Left renal cortex interstitium (tissue), 4 donors: ENCODE data around the gene PCDH8. TPM values are rescaled to one million over a fixed set of nuclear protein-coding genes. Genes with fewer than 3 reads are reported as not detected.

Source experiments
- DNase-seq, 4 donors: peaks; one replicate each; pipeline ENCODE4 v3.0.0-alpha.2; 2013; ENCODE audit warnings: low read depth in 4 of 4, low spot score in 2 of 4, missing footprints in 1 of 4
- polyA plus RNA-seq, 4 donors: library from polyadenylated mRNA; unstranded; fragments of 120-200 nt; gene quantifications; one replicate each; pipeline ENCODE4 v1.2.1, GENCODE V29; 2013; ENCODE audit not compliant: insufficient read length in 4 of 4

The PCDH8 gene
- polyA plus RNA-seq, result under 1 TPM in 2 of 4 donors, not detected in 2; 0.09 to 0.18 TPM

DNA sequence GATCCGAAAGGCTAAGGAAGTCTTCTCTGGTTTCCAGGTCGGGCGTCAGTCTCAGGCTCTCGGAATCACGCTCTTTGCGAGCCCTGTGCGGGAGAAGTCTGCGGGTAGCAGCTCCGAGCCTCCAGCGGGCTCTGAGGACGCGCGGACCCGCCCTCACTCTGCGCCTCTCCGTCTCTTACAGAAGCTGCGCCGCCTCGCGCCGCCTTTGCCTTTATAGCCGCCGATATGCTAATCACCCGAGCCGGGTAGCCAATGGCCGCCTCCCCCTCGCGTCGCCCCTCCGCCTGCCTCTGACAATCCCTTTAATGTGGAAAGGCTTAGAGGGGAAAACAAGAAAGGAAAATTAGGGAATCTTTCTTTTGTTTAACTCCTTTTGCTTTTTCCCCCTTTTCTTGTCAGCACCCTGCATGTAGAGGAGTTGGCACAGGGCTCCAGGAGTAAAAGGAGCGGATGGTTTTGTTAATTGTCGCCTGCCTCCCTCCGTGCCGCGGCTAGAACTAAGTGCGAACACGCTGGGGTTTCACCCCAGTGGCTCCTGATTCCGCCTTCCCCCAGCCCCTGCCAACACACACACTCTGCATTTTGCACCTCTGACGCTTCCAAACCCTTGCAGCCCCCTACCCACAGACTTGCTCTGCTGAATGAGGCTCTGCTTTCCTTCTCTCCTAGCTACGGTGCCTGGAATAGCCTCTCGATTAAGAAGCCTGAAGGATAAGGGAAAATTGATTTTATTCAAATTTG lies at the start of gene PCDH8:
Gene PCDH8 (minus strand): TSS at position 186 of the 741 bp plus-strand sequence. CDS start 204 bp downstream, outside the sequence.
- DNase-seq, result peak in 1 of 4 donors; percentile 32

- no peak for DNase-seq
Measured at GRCh38 chr13:52896827-52897659, 48.6 kb upstream of the PCDH8 start.

GRCh38 chr13:52894413-52894812 lies 46.0 kb upstream of the PCDH8 start:
- DNase-seq, result no peak

- no peak for DNase-seq
Measured at GRCh38 chr13:52892925-52893324, 44.5 kb upstream of the PCDH8 start.

GRCh38 chr13:52891706-52892105 lies 43.3 kb upstream of the PCDH8 start:
- DNase-seq, result no peak

DNA sequence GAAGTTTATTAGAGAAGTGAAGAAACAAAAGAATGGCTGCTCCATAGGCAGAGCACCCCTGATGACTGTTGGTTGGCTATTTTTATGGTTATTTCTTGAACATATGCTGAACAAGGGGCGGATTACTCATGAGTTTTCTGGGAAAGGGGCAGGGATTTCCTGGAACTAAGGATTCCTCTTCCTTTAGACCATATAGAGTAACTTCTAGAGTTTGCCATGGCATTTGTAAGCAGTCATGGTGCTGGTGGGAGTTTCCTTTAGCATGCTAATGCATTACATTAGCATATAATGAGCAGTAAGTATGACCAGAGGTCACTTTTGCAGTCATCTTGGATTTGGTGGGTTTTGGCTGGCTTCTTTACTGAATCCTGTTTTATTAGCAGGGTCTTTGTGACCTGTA lies 38.7 kb upstream of the PCDH8 start:
- DNase-seq, result no peak

DNA sequence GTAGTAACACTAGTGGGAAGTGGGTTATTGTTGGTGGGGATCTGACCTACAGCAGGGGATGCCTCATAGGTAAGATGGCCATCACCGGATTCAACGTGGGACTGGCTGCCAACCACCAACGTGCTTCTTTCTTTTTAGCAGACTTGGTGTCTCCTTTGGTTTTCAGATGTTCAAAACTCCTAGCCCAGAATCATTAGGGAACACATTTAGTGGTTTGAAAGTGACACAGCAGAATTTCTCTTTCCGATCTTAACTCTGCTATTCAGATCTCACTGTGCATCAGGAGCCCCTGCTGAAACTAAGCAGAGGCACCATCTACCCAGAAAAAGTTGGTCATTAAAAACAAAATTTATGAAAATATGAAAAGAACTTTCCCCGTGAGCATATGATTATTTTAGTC lies 36.7 kb upstream of the PCDH8 start:
- DNase-seq, result no peak

DNA sequence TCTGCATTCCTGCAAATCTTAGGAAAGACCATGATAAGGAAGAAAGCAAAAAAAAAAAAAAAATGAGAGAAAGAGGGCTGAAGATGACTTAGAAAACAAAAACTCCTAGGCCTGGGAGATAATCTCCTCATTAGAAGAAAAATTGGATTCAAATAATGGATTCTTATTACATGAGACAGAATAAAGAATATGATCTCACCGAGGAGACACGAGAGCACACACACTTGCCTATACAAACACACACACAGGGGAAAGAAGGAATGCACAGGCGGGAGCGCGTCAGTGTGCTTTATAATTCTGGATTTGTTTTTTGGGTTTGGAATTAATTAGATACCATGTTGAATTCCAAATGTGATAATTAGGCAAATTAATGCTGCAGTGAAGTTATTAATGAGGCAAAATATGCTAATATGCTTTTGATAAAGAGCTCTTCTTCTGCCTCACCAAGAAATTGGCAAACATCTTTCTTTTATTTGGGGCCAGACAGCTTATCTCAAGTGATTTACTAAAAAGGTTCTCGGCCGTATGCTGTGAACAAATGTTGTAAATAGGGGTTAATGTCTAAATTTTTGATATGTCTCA lies 36.1 kb upstream of the PCDH8 start:
- DNase-seq, result no peak

DNA sequence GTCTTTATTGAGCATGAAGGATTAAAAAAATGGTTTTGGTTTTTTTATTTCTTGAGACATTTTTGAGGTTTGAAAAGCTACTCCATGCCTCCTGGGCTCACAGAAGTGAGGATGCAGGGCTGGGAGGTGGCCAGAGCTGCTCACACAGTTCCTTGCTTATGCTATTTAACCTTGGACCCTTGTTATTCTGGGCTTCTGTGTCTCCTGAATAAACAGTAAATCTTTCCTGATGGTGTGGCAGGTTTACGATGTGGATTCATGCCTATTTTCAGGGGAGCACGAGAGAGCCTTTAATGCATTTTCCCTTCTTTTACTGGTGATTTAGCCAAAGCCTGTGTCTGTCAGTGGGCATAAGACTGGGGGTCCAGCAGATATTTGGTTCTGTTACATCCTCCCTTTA lies 34.3 kb upstream of the PCDH8 start:
- DNase-seq, result peak in 3 of 4 donors; percentile 32 to 49 (median 43)

DNA sequence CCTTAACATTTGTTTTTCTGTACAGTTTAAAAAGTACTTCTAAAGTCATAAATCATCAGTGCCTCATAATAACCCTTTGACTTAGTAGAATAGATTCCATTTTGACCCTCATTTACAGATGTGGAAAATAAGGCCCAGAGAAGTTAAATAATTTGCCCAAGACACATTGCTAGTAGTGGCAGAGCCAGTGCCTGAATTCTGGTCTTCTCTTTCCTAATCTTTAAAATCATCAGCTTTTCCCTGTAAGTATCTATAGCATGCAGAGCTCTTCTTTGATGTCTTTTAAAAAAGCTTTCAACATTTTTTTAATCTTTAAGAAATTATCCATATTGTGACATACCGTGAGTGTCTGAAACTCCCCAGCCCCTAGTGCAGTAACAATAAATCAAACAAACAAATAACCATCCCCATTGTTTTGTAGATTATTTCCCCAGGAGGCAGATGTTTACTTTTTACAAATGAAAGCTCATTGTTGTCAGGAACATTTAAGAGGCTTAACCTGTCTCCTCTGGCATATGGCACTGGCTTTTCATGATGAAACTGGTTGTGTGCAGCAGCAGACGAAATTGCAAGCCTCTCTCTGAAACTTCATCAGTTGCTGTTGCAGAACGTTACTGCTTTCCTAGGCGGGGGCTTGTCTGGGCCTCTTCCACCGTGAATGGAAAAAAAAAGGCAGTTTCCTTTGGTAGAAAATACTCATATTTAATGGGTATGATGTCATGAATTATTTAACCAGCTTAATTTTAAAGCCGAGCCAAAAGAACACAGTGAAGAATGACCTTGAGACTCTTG lies 31.7 kb upstream of the PCDH8 start:
- no peak for DNase-seq

- DNase-seq, result no peak
Measured at GRCh38 chr13:52878831-52879230, 30.4 kb upstream of the PCDH8 start.

- no peak for DNase-seq
Measured at GRCh38 chr13:52870143-52870542, 21.7 kb upstream of the PCDH8 start.

- no peak for DNase-seq
Measured at GRCh38 chr13:52869621-52870020, 21.2 kb upstream of the PCDH8 start.

- no peak for DNase-seq
Measured at GRCh38 chr13:52869050-52869449, 20.6 kb upstream of the PCDH8 start.

- DNase-seq, result no peak
Measured at GRCh38 chr13:52868190-52868589, 19.8 kb upstream of the PCDH8 start.

- no peak for DNase-seq
Measured at GRCh38 chr13:52864941-52865340, 16.5 kb upstream of the PCDH8 start.

GRCh38 chr13:52862358-52863206 lies 14.1 kb upstream of the PCDH8 start:
- DNase-seq, result no peak

DNA sequence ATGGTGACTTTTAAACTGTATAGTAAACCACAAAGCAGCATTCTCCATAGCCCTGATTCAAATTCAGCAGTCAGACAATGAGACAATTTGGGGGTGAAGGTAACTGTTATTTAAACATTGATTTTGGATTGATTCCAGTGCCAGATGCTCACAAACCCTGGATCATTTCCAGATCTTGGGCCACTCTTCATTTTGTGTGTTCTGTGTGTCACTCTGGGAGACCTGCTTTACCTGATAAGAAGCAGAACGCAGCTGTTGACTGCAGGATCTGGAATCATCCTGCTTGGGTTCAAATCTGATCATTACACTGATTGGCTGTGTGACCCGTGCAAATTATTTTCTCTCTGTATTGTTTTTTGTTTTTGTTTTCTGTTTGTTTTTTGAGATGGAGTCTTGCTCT lies 4.0 kb upstream of the PCDH8 start:
- DNase-seq, result no peak

DNA sequence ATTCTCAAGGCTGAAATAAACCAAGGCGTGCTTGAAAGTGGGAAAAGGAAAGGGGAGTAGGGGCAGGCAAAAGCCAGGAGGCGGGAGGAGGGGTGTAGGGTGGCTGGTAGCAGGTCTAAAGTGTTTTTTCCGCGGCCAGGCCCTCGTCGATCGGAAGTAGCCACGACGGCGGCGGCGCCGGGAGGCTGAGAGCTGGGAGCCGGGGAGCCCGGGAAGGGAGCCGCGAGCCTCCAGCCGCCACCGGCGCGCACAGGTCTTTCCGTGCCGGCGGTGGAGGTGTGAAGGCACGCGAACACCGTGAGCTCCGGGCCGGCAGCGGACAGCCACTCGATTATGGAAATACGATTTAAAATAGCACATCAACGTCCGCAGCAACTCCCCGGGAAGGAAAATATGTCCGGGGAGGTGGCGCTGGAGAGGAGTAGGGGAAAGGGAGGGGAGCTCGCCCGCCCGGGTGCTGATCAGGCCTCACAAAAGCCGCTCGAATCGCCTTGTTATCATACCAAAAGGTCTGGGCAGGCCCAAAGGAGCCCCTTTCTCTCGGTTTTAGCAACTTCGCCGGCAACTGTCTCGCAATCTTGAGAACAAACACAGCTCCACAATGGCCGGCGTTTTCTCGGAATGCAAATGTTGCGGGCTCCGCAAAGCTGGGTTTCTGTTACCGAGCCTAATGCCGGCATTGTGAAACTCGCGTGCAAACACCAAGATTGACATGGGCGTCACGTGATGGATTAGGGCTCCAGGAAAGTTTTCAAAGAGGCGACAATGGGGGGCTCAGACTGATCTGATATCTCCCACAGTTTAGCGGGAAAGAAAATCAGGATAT lies 2.9 kb upstream of the PCDH8 start:
- DNase-seq, result peak in 2 of 4 donors; percentile 28 to 29
